GM19240 (cell line): ENCODE measurements around the gene NSD2.
"Not testable (repeated sequence)": the region's sequence is repeated elsewhere in the genome, so short reads cannot be mapped to it uniquely, and the experiment has no call there.

Experiments
- DNase-seq: peaks from one replicate; pipeline ENCODE4 v3.0.0; 2011; ENCODE audit warnings: low spot score; ENCODE audit not compliant: insufficient read length

The NSD2 gene

DNA sequence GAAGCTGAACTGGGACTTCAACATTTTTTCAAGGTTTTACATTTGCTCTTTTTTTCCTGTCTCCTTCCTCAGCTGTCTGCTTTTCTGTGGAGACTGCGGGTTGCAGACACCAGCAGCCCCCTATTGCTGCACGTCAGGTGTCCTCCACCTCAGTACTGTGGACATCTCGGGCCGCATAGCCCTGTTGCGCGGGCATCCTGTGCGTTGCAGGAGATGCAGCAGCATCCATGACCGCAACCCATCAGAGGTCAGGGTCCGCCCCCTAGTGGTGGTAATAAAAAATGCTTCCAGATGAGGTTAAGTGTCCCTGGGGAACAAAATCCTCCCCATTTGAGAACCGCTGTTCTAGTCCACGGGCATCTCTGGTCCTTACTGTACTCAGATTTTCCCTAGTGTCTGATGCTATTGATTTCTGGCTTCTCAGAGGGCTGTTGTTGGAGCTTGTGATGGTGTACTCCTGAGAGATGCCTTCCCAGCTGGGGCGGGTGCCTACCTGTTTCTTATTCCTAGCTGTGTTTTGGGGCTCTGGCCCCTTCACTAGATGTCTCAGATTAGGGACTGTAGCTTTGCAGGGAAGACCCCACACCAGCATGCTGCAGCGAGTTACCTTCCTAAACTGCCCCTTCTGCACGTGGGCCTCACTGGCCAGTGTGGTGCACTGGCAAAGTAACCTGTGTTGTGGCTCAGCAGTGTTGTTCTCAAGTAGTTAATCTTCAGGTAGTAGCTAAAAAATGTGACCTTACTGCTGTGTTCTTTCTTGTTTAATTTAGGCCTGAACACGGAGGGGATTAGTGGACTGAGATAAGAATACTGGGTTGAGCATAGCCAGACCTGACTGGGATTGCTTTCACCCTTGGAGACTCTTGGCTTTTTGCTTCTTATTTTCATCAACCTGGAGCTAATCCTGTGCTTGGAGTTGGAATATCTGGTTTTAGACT, 28.2 kb downstream of the NSD2 start:
- DNase-seq: peak; percentile 82

DNA sequence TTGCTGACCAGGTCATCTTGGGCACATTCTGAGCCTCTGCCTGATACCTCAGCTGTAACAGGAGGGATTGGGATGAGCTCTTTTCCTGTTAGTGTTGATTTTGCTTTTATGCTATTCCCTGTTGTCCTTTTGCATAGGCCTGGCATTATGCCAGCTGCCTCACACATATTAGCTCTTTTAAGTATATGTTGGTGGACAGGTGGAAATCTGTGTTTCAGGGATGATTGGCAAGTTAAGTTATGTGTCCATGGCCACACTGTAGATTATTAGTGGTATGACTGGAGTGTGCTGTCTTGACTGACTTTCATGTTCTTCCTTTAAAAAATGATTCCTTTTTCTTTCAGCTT, 28.9 kb downstream of the NSD2 start:
- no peak for DNase-seq

DNA sequence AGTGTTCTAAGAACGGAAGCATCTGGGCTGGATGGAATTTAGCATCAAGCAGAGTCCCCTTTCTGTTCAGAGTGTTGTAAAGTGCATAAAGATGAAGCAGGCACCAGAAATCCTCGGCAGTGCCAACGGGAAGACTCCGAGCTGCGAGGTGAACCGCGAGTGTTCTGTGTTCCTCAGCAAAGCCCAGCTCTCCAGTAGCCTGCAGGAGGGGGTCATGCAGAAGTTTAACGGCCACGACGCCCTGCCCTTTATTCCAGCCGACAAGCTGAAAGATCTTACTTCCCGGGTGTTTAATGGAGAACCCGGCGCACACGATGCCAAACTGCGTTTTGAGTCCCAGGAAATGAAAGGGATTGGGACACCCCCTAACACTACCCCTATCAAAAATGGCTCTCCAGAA, 29.4 kb downstream of the NSD2 start:
- DNase-seq: no peak

DNA sequence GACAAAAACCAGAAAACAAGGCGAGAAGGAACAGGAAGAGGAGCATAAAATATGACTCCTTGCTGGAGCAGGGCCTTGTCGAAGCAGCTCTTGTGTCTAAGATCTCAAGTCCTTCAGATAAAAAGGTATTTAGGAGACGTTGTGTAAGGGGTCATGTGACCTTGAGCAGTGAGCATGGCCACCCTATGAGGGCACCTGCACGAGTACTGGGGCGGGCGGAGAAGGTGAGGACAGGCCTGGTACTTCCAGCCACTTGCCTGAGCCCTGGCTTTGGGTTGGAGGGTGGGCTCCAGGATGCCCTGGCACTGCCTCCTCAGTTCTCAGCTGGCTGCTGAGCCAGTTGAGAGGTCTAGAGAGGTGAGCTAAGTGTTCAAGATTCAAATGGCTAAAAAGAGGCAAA, 29.9 kb downstream of the NSD2 start:
- no peak for DNase-seq

DNA sequence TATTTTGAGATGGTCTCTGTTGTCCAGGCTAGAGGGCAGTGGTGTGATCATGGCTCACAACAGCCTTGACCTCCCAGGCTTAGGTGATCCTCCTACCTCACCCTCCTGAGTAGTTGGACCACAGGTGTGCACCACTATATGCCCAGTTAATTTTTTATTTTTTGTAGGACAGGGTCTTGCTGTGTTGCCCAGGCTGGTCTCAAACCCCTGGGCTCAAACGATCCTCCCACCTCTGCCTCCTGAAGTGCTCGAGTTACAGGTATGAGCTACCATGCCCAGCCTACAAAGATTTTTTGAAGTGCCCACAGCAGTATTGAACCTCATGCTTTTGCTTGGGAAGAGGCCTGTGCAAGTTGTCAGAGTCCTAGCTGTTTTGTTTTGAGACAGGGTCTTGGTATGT, 31.1 kb downstream of the NSD2 start:
- DNase-seq: no peak

DNA sequence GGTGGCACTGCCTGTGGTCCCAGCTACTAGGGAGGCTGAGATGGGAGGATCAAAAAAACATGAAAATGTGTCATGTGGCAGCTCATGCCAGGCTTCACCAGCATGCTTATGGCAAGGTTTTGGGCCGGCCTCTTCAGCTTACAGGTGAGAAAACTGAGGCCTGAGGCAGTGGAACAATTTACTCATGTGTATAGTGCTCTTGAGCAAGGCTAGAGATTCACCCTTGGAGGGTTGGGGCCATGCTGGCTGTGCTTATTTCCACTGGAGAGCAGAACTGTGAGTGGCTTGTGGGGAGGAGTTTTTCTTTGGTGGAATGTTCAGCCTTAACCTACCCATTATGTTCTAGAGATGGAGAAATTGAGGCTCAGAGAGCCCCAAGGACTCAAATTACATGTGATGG, 31.8 kb downstream of the NSD2 start:
- no peak for DNase-seq

DNA sequence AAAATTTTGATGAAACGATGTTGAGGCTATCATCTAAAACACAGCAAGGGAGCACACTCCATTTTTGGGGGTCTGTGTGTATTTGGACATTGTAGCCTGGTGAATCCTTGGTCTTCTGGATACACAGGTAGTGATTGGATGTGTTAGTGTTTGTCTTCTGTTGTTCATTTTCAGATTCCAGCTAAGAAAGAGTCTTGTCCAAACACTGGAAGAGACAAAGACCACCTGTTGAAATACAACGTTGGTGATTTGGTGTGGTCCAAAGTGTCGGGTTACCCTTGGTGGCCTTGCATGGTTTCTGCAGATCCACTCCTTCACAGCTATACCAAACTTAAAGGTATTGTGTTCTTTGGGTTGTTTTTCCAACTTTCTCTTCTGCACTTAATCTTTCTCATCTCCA, 32.8 kb downstream of the NSD2 start:
- no peak for DNase-seq

DNA sequence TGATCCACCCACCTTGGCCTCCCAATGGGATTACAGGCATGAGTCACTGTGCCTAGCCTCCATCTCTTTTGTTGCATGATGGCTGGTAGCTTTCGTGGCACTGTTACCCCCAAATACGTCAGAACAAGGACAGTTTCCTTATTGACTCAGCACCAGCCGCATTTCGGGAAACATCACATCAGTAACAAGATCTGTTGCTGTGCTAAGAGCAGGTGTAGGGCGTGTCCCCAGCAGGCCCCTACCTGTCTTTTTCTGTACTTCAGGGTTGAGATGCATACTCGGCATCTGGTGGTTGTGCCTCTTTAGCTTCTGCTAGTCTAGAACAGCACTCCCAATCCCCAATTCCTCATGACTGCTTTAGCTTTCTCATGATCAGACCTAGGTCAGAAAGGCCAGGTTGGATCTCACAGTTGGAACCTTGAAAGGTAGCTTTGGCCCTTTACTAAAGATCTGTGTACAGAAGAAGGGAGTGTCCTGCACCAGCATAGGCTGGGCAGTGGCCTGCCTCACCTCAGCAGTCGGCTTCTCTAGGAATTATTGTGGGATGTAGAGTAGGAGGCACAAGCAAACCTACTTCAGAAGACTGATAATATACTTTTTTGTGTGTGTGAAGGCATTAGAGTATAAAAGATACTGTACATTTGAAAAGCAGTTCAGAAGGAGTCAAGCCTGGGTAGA, 36.8 kb downstream of the NSD2 start:
- DNase-seq: no peak

DNA sequence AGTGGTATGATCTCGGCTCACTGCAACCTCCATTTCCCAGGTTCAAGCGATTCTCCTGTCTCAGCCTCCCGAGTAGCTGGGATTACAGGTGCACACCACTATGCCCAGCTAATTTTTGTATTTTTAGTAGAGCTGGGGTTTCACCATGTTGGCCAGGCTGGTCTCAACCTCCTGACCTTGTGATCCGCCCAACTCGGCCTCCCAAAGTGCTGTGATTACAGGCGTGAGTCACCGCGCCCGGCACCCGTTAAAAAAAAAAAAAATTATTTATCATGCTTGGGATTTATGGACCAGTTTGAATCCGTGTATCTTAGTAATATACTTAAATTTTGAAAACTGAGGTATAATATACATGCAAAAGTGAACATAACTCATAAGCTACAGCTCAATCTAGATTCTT, 38.5 kb downstream of the NSD2 start:
- DNase-seq: not testable (repeated sequence)

DNA sequence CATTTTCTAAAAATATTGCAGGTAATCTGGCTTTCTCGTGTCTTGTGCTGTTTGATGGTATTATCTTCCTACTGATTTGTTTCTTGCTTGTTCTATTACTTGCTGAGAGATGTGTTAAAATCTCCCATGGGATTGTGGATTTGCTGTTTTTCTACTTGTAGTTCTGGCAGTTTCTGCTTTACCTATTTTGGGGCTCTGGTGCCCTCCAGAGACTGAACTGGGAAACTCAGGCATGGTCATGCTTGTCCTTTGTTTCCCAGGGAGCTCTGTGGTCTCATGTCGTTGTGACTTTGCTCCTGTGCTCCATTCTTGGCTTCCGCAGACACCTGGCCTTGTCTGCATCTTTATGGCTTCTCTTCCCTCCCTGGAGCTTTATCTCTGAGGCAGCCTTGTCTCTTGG, 39.5 kb downstream of the NSD2 start:
- DNase-seq: no peak

DNA sequence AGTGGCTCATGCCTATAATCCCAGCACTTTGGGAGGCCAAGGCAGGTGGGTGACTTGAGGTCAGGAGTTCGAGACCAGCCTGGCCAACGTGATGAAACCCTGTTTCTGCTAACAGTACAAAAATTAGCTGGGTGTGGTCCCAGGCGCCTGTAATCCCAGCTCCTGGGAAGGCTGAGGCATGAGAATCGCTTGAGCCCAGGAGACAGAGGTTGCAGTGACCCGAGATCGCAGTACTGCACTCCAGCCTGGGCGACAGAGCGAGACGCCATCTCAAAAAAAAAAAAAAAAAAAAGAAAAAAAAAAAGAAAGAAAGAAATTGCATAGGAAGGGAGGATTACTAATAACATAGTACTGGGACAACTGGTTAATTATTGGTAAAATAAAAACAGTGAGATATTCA, 40.1 kb downstream of the NSD2 start:
- not testable (repeated sequence) for DNase-seq

DNA sequence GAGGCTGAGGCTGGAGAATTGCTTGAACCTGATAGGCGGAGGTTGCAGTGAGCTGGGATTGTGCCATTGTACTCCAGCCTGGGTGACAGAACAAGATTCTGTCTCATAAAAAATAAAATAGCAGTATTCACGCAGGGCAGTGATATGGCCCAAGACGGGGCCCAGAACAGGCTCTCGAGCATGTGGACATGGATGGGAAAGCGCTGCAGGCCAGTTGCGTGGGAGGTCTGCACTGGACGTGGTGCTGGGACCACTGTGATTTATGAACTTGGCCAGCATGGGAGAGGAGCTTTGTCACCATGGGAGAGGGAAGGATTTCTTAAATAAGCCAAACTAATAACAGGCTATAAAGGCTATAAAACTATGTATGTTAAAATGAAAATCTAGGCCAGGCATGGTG, 51.6 kb downstream of the NSD2 start:
- DNase-seq: no peak

DNA sequence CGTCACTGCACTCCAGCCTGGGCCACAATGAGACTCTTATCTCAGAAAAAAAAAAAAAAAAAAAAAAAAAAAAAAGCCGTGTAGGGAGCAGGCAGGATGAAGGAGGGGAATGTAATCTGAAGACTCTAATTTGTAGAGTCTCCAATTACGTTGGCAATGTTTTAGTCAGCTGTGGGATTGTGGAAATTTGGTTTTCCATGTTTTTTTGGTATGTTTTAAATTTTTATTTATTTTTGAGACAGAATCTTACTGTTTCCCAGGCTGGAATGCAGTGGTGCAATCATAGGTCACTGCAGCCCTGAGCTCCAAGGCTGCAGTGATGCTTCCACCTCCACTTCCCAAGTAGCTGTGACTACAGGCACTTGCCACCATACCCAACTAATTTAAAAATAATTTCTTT, 56.5 kb downstream of the NSD2 start:
- DNase-seq: no peak

DNA sequence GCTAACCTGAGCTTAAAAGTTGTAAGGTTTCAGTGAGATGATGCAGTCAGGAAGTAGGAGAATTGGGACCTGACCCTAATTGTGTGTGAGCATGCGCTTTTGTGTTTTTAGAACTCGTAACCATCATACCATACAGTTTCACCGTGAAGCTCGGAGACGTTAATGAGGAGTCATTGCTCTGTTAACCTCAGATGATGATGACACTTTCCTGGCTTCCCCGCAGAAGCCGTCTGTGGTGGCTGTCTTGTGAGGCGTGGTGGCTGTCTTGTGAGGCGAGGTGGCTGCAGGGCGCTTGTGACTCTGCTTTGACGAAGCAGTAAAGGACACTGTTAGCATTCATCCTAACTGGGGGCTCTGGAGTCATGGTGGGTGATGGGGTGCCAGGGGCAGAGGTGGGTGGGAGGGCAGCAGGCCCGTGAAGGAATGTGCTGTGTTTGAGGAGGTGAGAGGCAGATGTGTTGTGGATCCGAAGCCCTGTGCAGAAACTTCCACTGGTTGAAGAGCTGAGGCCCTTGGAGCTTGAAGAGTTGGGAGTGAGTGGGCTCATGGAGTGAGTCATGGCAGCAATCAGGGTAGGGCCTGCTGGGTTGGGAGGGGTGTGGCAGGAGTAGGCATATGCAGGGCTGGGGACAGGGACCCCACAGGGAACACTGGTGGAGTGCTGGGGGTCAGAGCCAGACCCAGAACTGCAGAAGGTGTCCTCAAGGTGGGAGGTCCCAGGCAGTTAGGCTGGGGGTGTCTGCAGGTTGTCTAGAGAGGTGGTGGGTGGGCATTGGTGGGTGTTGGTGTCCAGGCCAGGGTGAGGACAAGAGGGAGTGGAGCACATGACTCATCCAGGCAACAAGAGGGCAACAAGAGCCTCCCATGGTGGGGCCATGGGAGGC, 57.4 kb downstream of the NSD2 start:
- DNase-seq: no peak

DNA sequence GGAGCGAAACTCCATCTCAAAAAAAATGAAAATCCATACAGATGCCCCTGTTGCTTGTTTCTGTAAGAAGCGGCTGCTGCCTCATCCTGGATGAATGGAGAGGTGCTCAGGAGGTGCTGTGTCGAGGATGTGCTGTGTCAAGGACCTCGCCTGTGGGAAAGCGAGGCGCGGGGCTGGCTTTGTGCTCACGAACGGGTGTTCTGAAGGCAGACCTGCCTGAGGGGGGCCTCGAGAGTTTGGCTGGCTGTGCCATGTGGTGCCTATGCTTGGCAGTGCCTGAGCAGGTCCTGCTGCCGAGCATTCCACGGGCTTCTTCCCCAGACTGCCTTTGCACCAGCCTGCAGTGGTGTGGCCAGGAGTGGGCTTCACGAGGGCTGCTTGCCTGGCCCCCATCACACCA, 61.5 kb downstream of the NSD2 start:
- no peak for DNase-seq

DNA sequence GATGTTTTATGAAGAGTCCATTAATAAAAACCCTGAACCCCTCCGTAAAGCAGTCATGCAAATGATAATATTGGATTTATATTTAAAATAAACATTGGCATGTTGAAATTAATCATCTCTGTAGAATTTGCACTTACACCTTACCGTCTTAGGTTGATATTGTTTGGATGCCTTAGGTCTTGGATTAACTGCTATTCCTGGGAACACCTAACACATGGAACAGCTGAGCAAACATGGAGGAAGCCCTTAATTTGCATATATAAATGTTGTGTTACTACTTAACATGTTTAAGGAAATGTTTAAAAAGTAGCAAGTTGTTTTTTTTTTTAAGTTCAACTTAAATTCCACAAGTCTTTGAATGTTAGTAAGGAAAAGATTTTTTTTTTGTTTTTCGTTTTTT, 62.5 kb downstream of the NSD2 start:
- DNase-seq: no peak

DNA sequence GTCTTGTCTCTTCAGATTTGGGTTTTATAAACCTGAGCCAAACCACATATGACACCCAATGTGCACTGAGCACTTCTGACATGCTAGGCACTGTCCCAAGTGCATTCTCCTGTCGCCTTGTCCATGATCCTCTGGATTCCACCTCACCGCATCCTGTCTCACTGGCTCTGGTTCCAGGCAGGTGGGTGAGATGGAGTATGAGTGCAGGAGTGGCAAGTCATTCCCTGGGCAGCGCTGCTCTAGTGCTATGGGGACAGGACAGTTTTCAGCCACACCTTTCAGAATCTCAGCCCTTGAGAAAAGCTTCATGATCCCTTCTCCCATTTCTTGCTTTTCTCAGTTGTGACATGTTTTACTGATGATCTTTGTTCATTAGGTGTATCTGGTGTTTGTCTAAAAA, 66.4 kb downstream of the NSD2 start:
- no peak for DNase-seq

DNA sequence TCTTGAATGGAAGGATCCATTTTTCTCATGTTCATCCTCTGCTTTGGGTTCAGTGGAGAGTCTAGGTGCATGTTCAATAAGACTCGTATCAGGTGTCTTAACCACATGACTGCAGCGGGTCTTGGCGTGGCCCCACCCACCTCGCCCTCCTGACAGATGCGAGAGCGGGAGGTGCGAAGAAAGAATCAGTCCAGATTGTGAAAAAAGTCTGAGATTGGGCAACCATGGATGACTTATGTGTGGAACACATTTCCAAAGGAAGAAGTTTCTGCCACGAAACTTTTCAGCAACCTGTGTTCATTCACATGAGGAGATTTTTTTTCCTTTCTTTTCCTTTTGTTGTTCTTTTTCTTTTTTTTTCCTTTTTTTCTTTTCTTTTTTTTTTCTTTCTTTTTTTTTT, 66.8 kb downstream of the NSD2 start:
- no peak for DNase-seq

DNA sequence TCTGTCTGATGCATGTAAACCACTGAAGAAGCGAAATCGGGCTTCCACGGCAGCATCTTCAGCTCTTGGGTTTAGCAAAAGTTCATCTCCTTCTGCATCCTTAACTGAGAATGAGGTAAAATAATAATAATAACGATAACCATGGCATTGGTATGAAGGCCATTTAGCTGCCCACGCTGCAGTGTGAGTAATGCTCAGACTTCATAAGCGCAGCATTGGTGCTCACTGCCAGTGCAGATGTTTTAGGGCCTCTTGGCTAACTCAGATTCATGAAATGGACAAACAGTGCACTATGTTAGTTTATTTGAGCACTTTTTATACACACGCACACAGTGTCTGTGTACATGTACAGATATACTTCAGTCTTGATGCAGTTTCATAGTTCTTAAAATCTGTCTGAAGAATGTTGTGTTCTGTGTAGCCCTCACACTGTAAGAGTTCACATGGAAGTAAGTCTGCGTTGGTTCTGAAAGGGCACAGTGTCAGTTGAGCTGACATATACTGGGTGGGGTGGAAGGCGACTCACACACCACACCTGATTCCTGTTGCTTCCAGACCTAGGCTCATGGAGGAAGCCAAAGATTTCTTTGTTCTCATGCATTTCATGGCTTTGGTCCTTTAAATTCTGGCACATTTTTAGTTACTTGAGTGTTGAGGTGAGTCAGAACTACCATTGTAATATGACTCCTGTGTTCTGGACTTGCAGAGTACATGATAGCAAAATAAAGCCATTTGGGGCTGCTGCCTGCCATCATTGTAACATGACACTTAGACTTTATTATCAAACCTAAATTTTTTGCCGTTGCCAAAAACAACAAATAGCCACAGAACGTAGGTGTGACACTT, 68.7 kb downstream of the NSD2 start:
- DNase-seq: no peak

DNA sequence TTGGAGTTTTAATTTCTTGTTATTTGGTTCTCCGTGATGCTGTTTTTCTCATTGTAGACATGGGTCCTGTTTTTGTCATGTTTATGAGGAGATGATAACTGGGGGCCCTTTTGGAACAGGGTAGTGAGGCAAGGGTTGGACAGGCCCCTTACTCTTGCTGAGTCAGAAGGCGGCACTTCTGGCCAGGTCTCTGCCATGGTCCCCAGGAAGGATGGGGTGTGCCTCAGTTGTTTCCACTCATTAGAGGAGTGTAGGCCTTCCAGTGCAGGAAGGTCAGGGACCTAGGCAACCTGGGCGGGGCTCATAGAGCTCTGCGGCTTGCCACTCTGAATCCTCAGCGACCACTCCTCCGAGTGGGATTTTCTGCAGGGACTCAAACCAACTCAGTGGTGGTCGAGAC, 69.4 kb downstream of the NSD2 start:
- no peak for DNase-seq

DNA sequence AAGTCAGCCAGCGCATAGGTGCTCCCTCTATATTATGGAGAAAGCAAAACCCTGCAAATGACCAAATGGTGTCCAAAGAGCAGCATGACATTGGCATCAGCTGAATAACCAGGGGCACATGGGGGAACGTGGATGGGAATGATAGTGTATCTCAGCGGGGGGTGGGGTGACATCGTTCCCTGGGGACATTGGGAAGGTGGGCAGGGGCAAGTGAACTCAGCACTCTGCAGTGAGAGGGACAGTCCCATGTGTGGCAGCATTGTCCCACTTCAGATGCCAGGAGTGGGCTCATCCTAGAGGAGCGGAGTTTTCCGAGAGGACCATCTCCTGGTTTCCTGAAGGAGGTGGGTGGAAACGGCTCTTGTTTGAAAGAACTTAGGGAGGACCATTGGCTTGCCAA, 72.7 kb downstream of the NSD2 start:
- DNase-seq: no peak
